Endothelial cell of umbilical vein (primary cell): ENCODE data around the gene ZNF407.

Source experiments
- CTCF ChIP-seq, 2 donors: IDR thresholded peaks; 1 replicate in 1 of 2; 2 replicates in 1 of 2; pipeline ENCODE4 v1.5.1; 2011; ENCODE audit warnings: low read length in 2 of 2, mild to moderate bottlenecking in 2 of 2, moderate library complexity in 2 of 2, control low read depth in 1 of 2, inconsistent platforms in 1 of 2, low read depth in 1 of 2; ENCODE audit not compliant: insufficient read depth in 1 of 2; ENCODE audit errors: extremely low read depth in 1 of 2
- EZH2 ChIP-seq: IDR thresholded peaks from 2 replicates; pipeline ENCODE4 v1.6.1; 2012; ENCODE audit warnings: borderline replicate concordance, low read depth, mild to moderate bottlenecking, moderate library complexity, low read length, inconsistent platforms; ENCODE audit not compliant: severe bottlenecking
- GATA2 ChIP-seq: IDR thresholded peaks from 2 replicates; pipeline ENCODE4 v1.7.0; 2011; ENCODE audit warnings: low read depth, mild to moderate bottlenecking, moderate library complexity, mixed read lengths, low read length; ENCODE audit not compliant: insufficient read length, insufficient read depth
- JUN ChIP-seq: IDR thresholded peaks from 2 replicates; pipeline ENCODE4 v1.6.1; 2011; ENCODE audit warnings: borderline replicate concordance, low read depth; ENCODE audit not compliant: insufficient read length, insufficient read depth
- MAX ChIP-seq: IDR thresholded peaks from 2 replicates; pipeline ENCODE4 v1.6.1; 2011; ENCODE audit not compliant: insufficient read depth, insufficient read length
- POLR2A ChIP-seq: IDR thresholded peaks from 2 replicates; pipeline ENCODE4 v1.6.1; 2012; ENCODE audit warnings: low read depth, mild to moderate bottlenecking, control low read depth, low read length
- POLR2AphosphoS5 ChIP-seq: IDR thresholded peaks from 2 replicates; pipeline ENCODE4 v1.6.1; 2012; ENCODE audit warnings: low read depth, mild to moderate bottlenecking, control low read depth, low read length, moderate library complexity; ENCODE audit not compliant: insufficient read depth

GRCh38 chr18:74951165-74951760 lies 353.6 kb downstream of the ZNF407 start:
- peak; percentile 18 for TF ChIP-seq POLR2AphosphoS5
- TF ChIP-seq CTCF (IDR thresholded peaks at IDR 0.05; ENCODE audit: extremely low read depth in 1 of 2, insufficient read depth in 1 of 2, low read depth in 1 of 2, low read length in 2 of 2), result no peak
- TF ChIP-seq MAX, result no peak
- TF ChIP-seq EZH2, result no peak
- TF ChIP-seq JUN, result peak; percentile 60
- TF ChIP-seq POLR2A, result no peak
- TF ChIP-seq GATA2, result no peak
